GM13977 (cell line): ENCODE measurements around the gene SNRNP40.
A peak's percentile ranks its signal among the peaks of the same experiment; 100 is the strongest.

Experiments
- DNase-seq: peaks from one replicate; pipeline ENCODE4 v3.0.0; 2012; ENCODE audit warnings: low spot score
- CTCF ChIP-seq: IDR thresholded peaks from 2 replicates; pipeline ENCODE4 v1.5.1; 2012; ENCODE audit warnings: mild to moderate bottlenecking, control low read depth; ENCODE audit not compliant: insufficient read depth; ENCODE audit errors: extremely low read depth, missing control alignments
- in situ Hi-C: fragments of 300-500 bp; cut with MboI; formaldehyde crosslinking; loops from one replicate; pipeline ENCODE4 v1.12.0; 2022; ENCODE audit warnings: low sequenced_read_pairs, low pct_unique_long_range_greater_than_20kb, mixed read lengths, inconsistent platforms; ENCODE audit not compliant: unreplicated experiment

The SNRNP40 gene

GRCh38 chr1:31296486-31297276, at the start of gene SNRNP40, which contains the start of gene ZCCHC17:
Gene SNRNP40, minus strand, starts transcription at chr1:31296788. Its CDS starts 37 bp downstream, at chr1:31296751.
Gene ZCCHC17, plus strand, starts transcription at chr1:31297032. Its CDS starts 13,067 bp downstream, at chr1:31310099.
- in situ Hi-C loops: no loop called here
- DNase-seq: peak; percentile 95
- no peak for TF ChIP-seq CTCF

GRCh38 chr1:31345635-31346034, 49.0 kb upstream of the SNRNP40 start:
- no peak for DNase-seq
- in situ Hi-C loops: no loop called here
- TF ChIP-seq CTCF: no peak

GRCh38 chr1:31344503-31344902, 47.9 kb upstream of the SNRNP40 start:
- no peak for TF ChIP-seq CTCF
- no peak for DNase-seq
- in situ Hi-C loops: no loop called here

GRCh38 chr1:31336687-31337467, 40.3 kb upstream of the SNRNP40 start:
- in situ Hi-C loops: no loop called here
- no peak for TF ChIP-seq CTCF
- DNase-seq: no peak

GRCh38 chr1:31335007-31335406, 38.4 kb upstream of the SNRNP40 start:
- in situ Hi-C loops: no loop called here
- peak; percentile 33 for DNase-seq

GRCh38 chr1:31327381-31327780, 30.8 kb upstream of the SNRNP40 start:
- in situ Hi-C loops: no loop called here
- TF ChIP-seq CTCF: no peak
- no peak for DNase-seq

More at GRCh38 chr1:31335007-31335406, 38.4 kb upstream of the SNRNP40 start:
- peak; percentile 51 for TF ChIP-seq CTCF
